Panc1 (cell line): ENCODE measurements around the gene SLC9A3. TPM values are rescaled to one million over a fixed set of nuclear protein-coding genes. Genes with fewer than 3 reads are reported as not detected.

Experiments used
- ATAC-seq: fragments of 200-7000 bp; cut with Tn5 transposase; 2 replicates; pipeline ENCODE4 v1.9.1; 2020; ENCODE audit warnings: mild to moderate bottlenecking, moderate library complexity
- BruUV-seq: library from RNA; stranded (reverse); fragments of 400-500 nt; replicated peaks from 2 replicates; lab custom pipeline; 2021; lab: Mats Ljungman, UMichigan
- CTCF ChIA-PET: fragments of 300-600 bp; sonication (Branson Sonifier 250); formaldehyde crosslinking; loops from one replicate; lab custom pipeline; 2022; ENCODE audit warnings: antibody characterized with exemption; lab: Charles Lee
- POLR2A ChIA-PET: fragments of 300-600 bp; sonication (Branson Sonifier 250); formaldehyde crosslinking; loops from one replicate; lab custom pipeline; 2022; ENCODE audit warnings: antibody characterized with exemption; lab: Charles Lee
- DNase-seq: peaks from one replicate; pipeline ENCODE4 v3.0.0-alpha.2; 2010; ENCODE audit warnings: low read depth, low spot score
- H3K27ac ChIP-seq: 2 replicates; pipeline ENCODE4 v1.5.1; 2011; ENCODE audit warnings: mild to moderate bottlenecking, low read length, inconsistent platforms
- H3K27me3 ChIP-seq: fragments of 200-500 bp; sonication (Bioruptor generic); 2 replicates; pipeline ENCODE4 v1.6.0; 2014; ENCODE audit warnings: low read length, inconsistent platforms; ENCODE audit not compliant: control insufficient read depth, insufficient read depth
- H3K36me3 ChIP-seq: fragments of 200-500 bp; sonication (Bioruptor generic); 2 replicates; pipeline ENCODE4 v1.5.1; 2014; ENCODE audit warnings: inconsistent platforms, mild to moderate bottlenecking, low read length, moderate library complexity; ENCODE audit not compliant: control insufficient read depth, insufficient read depth
- H3K4me1 ChIP-seq: 2 replicates; pipeline ENCODE4 v1.5.1; 2011; ENCODE audit warnings: inconsistent platforms, mild to moderate bottlenecking, low read length, moderate library complexity; ENCODE audit not compliant: control insufficient read depth, insufficient read depth
- H3K4me3 ChIP-seq, 2 experiments: 2 replicates each; pipeline ENCODE4 v1.5.1; 2011 to 2012; ENCODE audit warnings: low read depth in 2 of 2, low read length in 2 of 2, mild to moderate bottlenecking in 2 of 2, inconsistent platforms in 1 of 2, moderate library complexity in 1 of 2
- H3K9me3 ChIP-seq: fragments of 200-500 bp; sonication (Bioruptor generic); 2 replicates; pipeline ENCODE4 v1.5.1; 2014; ENCODE audit warnings: low read depth, mild to moderate bottlenecking, inconsistent platforms, low read length, moderate library complexity; ENCODE audit not compliant: control insufficient read depth, insufficient read depth
- POLR2AphosphoS5 ChIP-seq: IDR thresholded peaks from 2 replicates; pipeline ENCODE4 v1.6.1; 2012; ENCODE audit warnings: mild to moderate bottlenecking, low read depth, low read length, moderate library complexity
- SIN3A ChIP-seq: IDR thresholded peaks from 2 replicates; pipeline ENCODE4 v1.6.1; 2012; ENCODE audit warnings: low read depth, mild to moderate bottlenecking, low read length, moderate library complexity, borderline replicate concordance; ENCODE audit not compliant: insufficient read depth
- TCF7L2 ChIP-seq: IDR thresholded peaks from 2 replicates; pipeline ENCODE4 v1.6.1; 2011; ENCODE audit warnings: mild to moderate bottlenecking, low read depth, low read length, inconsistent platforms
- in situ Hi-C: cut with HindIII; loops from 2 replicates; pipeline ENCODE4 v1.10.0; 2016; ENCODE audit warnings: low sequenced_read_pairs, low pct_unique_long_range_greater_than_20kb
- intact Hi-C: fragments of 100-400 bp; cut with micrococcal nuclease; formaldehyde crosslinking; loops from one replicate; pipeline ENCODE4 v1.10.0; 2022; ENCODE audit not compliant: unreplicated experiment
- total RNA-seq: library from RNA; stranded (reverse); gene quantifications from one replicate; pipeline ENCODE4 v1.2.1, GENCODE V29; 2021; ENCODE audit not compliant: unreplicated experiment
- TF ChIP-seq, protein P1 (sequence below): fragments of 450-650 bp; IDR thresholded peaks from 2 replicates; pipeline ENCODE4 v1.5.1; 2017; ENCODE audit warnings: mild to moderate bottlenecking
- TF ChIP-seq, protein P2 (sequence below), 2 experiments: IDR thresholded peaks; 2 replicates each; pipeline ENCODE4 v1.6.1; 2011 to 2012; ENCODE audit warnings: low read depth in 2 of 2, control low read depth in 1 of 2, low read length in 1 of 2, mild to moderate bottlenecking in 1 of 2, moderate library complexity in 1 of 2; ENCODE audit not compliant: insufficient read depth in 1 of 2

Gene SLC9A3
- total RNA-seq, 1 experiment from 2014 or later, result 2.0 TPM

DNA sequence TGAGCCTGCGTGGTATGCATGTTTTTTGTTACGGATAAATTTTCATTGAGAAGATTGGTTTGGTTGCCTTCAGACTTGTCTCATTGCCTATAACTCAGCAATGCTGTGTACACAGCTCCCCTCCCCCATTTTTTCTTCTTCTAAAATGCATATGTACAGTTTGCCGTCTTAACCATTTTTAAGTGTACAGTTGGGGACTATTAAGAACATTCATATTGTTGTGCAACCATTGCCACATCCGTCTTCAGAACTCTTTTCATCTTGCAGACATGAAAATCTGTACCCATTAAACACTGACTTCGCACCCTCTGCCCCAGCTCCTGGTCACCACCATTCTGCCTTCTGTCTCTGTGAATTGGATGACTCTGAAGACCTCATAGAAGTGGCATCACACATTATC, 75.1 kb downstream of the SLC9A3 start:
- intact Hi-C loops, result no loop called here
- DNase-seq (no peak), ATAC-seq (no peak)
- H3K4me3 ChIP-seq, result no peak overlapping the region
- in situ Hi-C loops, result no loop called here
- ChIA-PET CTCF (no interaction called here), POLR2A (no interaction called here)
- H3K36me3 ChIP-seq, result peaks cover 28% of the 10 kb centered on the region
- H3K9me3 ChIP-seq, result peaks cover 21% of the 10 kb centered on the region; the same call in 1 of the 2 replicates
- BruUV-seq, result no TSS peak
- TF ChIP-seq, protein P1, sequence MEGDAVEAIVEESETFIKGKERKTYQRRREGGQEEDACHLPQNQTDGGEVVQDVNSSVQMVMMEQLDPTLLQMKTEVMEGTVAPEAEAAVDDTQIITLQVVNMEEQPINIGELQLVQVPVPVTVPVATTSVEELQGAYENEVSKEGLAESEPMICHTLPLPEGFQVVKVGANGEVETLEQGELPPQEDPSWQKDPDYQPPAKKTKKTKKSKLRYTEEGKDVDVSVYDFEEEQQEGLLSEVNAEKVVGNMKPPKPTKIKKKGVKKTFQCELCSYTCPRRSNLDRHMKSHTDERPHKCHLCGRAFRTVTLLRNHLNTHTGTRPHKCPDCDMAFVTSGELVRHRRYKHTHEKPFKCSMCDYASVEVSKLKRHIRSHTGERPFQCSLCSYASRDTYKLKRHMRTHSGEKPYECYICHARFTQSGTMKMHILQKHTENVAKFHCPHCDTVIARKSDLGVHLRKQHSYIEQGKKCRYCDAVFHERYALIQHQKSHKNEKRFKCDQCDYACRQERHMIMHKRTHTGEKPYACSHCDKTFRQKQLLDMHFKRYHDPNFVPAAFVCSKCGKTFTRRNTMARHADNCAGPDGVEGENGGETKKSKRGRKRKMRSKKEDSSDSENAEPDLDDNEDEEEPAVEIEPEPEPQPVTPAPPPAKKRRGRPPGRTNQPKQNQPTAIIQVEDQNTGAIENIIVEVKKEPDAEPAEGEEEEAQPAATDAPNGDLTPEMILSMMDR, result no peak
- TF ChIP-seq, protein P2, sequence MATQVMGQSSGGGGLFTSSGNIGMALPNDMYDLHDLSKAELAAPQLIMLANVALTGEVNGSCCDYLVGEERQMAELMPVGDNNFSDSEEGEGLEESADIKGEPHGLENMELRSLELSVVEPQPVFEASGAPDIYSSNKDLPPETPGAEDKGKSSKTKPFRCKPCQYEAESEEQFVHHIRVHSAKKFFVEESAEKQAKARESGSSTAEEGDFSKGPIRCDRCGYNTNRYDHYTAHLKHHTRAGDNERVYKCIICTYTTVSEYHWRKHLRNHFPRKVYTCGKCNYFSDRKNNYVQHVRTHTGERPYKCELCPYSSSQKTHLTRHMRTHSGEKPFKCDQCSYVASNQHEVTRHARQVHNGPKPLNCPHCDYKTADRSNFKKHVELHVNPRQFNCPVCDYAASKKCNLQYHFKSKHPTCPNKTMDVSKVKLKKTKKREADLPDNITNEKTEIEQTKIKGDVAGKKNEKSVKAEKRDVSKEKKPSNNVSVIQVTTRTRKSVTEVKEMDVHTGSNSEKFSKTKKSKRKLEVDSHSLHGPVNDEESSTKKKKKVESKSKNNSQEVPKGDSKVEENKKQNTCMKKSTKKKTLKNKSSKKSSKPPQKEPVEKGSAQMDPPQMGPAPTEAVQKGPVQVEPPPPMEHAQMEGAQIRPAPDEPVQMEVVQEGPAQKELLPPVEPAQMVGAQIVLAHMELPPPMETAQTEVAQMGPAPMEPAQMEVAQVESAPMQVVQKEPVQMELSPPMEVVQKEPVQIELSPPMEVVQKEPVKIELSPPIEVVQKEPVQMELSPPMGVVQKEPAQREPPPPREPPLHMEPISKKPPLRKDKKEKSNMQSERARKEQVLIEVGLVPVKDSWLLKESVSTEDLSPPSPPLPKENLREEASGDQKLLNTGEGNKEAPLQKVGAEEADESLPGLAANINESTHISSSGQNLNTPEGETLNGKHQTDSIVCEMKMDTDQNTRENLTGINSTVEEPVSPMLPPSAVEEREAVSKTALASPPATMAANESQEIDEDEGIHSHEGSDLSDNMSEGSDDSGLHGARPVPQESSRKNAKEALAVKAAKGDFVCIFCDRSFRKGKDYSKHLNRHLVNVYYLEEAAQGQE (IDR thresholded peaks at IDR 0.05; ENCODE audit: insufficient read depth in 1 of 2, low read depth in 2 of 2, low read length in 1 of 2), result no peak
- TF ChIP-seq TCF7L2 (no peak), SIN3A (no peak), POLR2AphosphoS5 (no peak)
- H3K27ac ChIP-seq, result no peak overlapping the region
- H3K27me3 ChIP-seq, result no peaks in the 10 kb centered on the region
- H3K4me1 ChIP-seq, result peaks cover 6% of the 10 kb centered on the region

DNA sequence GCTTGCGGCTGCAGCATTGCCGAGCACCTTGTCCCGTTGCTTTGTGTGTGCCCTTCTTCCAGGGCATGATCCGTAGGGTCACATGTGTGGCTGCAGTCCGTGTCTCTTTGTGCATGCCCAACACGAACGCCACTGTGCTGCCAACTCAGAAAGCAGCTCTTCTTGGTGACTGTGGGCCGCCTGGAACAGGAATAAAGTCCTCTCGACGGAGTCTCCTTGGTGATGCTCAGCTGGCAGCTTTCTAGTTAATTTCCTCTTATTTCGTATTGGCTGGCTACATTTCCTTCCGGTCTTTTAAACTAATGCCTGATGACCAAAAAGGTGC, 75.5 kb downstream of the SLC9A3 start:
- TF ChIP-seq, protein P2 (IDR thresholded peaks at IDR 0.05; ENCODE audit: insufficient read depth in 1 of 2, low read depth in 2 of 2, low read length in 1 of 2), result no peak
- TF ChIP-seq, protein P1, result no peak
- no peak for TF ChIP-seq POLR2AphosphoS5
- no peak for TF ChIP-seq SIN3A
- TF ChIP-seq TCF7L2, result no peak
- Histone ChIP-seq H3K9me3 (peaks cover 21% of the 10 kb centered on the region; the same call in 1 of the 2 replicates), H3K27me3 (no peaks in the 10 kb centered on the region), H3K36me3 (peaks cover 28% of the 10 kb centered on the region), H3K4me1 (peaks cover 7% of the 10 kb centered on the region), H3K4me3 (no peak overlapping the region), H3K27ac (no peak overlapping the region)
- in situ Hi-C loops (no loop called here), intact Hi-C loops (no loop called here)
- DNase-seq (no peak), ATAC-seq (no peak)
- CTCF ChIA-PET, result no interaction called here
- POLR2A ChIA-PET, result no interaction called here
- no TSS peak for BruUV-seq
